Left lung (tissue), 10 donors: ENCODE results near the gene E2F1. TPM values are rescaled to one million over a fixed set of nuclear protein-coding genes. Genes with fewer than 3 reads are reported as not detected.
A peak's percentile ranks its signal among the peaks of the same experiment; 100 is the strongest.

Experiments
- ATAC-seq: fragments of 200-7000 bp; cut with Tn5 transposase; one replicate; pipeline ENCODE4 v1.9.1; 2020; ENCODE audit warnings: moderate library complexity
- DNase-seq, 4 donors: peaks; one replicate each; pipeline ENCODE4 v3.0.0-alpha.2; 2013 to 2020
- H3K27ac ChIP-seq, 2 donors: fragments of 200-600 bp; sonication (generic) in 1 of 2; one replicate each; pipeline versions ENCODE4 v1.5.0 to v1.8.0; 2020 to 2021
- H3K27me3 ChIP-seq, 2 donors: fragments of 200-600 bp; sonication (generic) in 1 of 2; one replicate each; pipeline versions ENCODE4 v1.5.0 to v1.8.0; 2020 to 2021
- H3K36me3 ChIP-seq, 2 donors: fragments of 200-600 bp; sonication (generic) in 1 of 2; one replicate each; pipeline versions ENCODE4 v1.5.0 to v1.8.0; 2020 to 2021
- H3K4me1 ChIP-seq, 2 donors: fragments of 200-600 bp; one replicate each; pipeline ENCODE4 v1.8.0; 2021
- H3K4me3 ChIP-seq, 2 donors: fragments of 200-600 bp; sonication (generic) in 1 of 2; one replicate each; pipeline versions ENCODE4 v1.5.0 to v1.8.0; 2020 to 2021; ENCODE audit warnings: mild to moderate bottlenecking in 1 of 2
- H3K9me3 ChIP-seq, 2 donors: fragments of 200-600 bp; sonication (generic) in 1 of 2; one replicate each; pipeline versions ENCODE4 v1.5.0 to v1.8.0; 2020 to 2021
- CTCF ChIP-seq, 2 donors: fragments of 200-600 bp; sonication (generic) in 1 of 2; IDR thresholded peaks; one replicate each; pipeline versions ENCODE4 v1.5.0 to v1.8.0; 2021; ENCODE audit warnings: antibody characterized with exemption in 2 of 2
- intact Hi-C, 2 donors: fragments of 100-400 bp; cut with DNase I; formaldehyde crosslinking; loops; one replicate each; pipeline versions ENCODE4 v1.11.2 to v1.14.2; 2022
- polyA plus RNA-seq, 6 donors: library from polyadenylated mRNA; unstranded; fragments of 120-200 nt; gene quantifications; one replicate each; pipeline ENCODE4 v1.2.1, GENCODE V29; 2013; ENCODE audit not compliant: insufficient read length in 6 of 6
- total RNA-seq, 2 donors: library from RNA; stranded (reverse); fragmentation: NEBNext Ultra II Directional; extraction: Animal tissue kit (Norgen Biotek cat#: 25700); gene quantifications; one replicate each; pipeline ENCODE4 v1.2.1, GENCODE V29; 2021
- donor health status: DM: no; HTN: yes; CAD: no.
- donor health status: DM: no; HTN: no; CAD: no.

Gene E2F1
- total and polyA plus RNA-seq, 8 donors, result 12.2 to 23.6 (median 16.4) TPM

- no peaks in the 10 kb centered on the region for H3K27me3 ChIP-seq
- no peak for DNase-seq
- H3K4me1 ChIP-seq, result peaks cover 5 to 25% of the 10 kb centered on the region in 2 donors
- no peaks in the 10 kb centered on the region for H3K9me3 ChIP-seq
- H3K36me3 ChIP-seq, result no peaks in the 10 kb centered on the region
- no peak for TF ChIP-seq CTCF (IDR thresholded peaks at IDR 0.05)
- no peak for ATAC-seq
- H3K27ac ChIP-seq, result no peak overlapping the region
- H3K4me3 ChIP-seq, result no peak overlapping the region
- intact Hi-C loops, result no loop called here
Observed at GRCh38 chr20:33727115-33727479, 40.9 kb upstream of the E2F1 start.

- Histone ChIP-seq H3K4me3 (no peak overlapping the region), H3K4me1 (peaks cover 0 to 21% of the 10 kb centered on the region in 2 donors), H3K36me3 (no peaks in the 10 kb centered on the region), H3K27me3 (no peaks in the 10 kb centered on the region), H3K27ac (peak overlapping the region; percentile 69 to 74), H3K9me3 (no peaks in the 10 kb centered on the region)
- DNase-seq (peak in 1 of 4 donors; percentile 47), ATAC-seq (peak; percentile 47)
- intact Hi-C loops, result no loop called here
- TF ChIP-seq CTCF (IDR thresholded peaks at IDR 0.05), result no peak
Observed at GRCh38 chr20:33725607-33726264, 39.6 kb upstream of the E2F1 start.

GRCh38 chr20:33724439-33725094 lies 38.4 kb upstream of the E2F1 start:
- intact Hi-C loops, result no loop called here
- ATAC-seq, result peak; percentile 67
- peak overlapping the region; percentile 69 to 74 for H3K27ac ChIP-seq

GRCh38 chr20:33721391-33722140 lies 35.4 kb upstream of the E2F1 start:
- peaks cover 0 to 38% of the 10 kb centered on the region in 2 donors for H3K4me1 ChIP-seq
- intact Hi-C loops, result no loop called here
- DNase-seq (no peak), ATAC-seq (no peak)
- no peaks in the 10 kb centered on the region for H3K36me3 ChIP-seq
- H3K27me3 ChIP-seq, result no peaks in the 10 kb centered on the region
- H3K9me3 ChIP-seq, result no peaks in the 10 kb centered on the region
- no peak overlapping the region for H3K4me3 ChIP-seq
- H3K27ac ChIP-seq, result no peak overlapping the region
- no peak for TF ChIP-seq CTCF (IDR thresholded peaks at IDR 0.05)

More at GRCh38 chr20:33724439-33725094, 38.4 kb upstream of the E2F1 start:
- H3K36me3 ChIP-seq, result no peaks in the 10 kb centered on the region
- no peaks in the 10 kb centered on the region for H3K27me3 ChIP-seq
- DNase-seq, result peak in 1 of 4 donors; percentile 54
- peaks cover 0 to 29% of the 10 kb centered on the region in 2 donors for H3K4me1 ChIP-seq
- no peaks in the 10 kb centered on the region for H3K9me3 ChIP-seq
- no peak for TF ChIP-seq CTCF (IDR thresholded peaks at IDR 0.05)
- no peak overlapping the region for H3K4me3 ChIP-seq
